ENCODE data around the gene KIF4B.

The KIF4B gene

GRCh38 chr5:155040984-155041653, 27.6 kb downstream of the KIF4B start:
- DNase-seq (ENCODE audit: low read depth, low spot score), result no peak
- in situ Hi-C loops (cut with HindIII; ENCODE audit: low sequenced_read_pairs), result no loop called here
- TF ChIP-seq CTCF (IDR thresholded peaks at IDR 0.05; ENCODE audit: low read depth, low read length), result no peak
- no peak overlapping the region for H3K4me3 ChIP-seq (ENCODE audit: low read depth, low read length)

GRCh38 chr5:155044591-155044990, 31.0 kb downstream of the KIF4B start:
- TF ChIP-seq CTCF (IDR thresholded peaks at IDR 0.05; ENCODE audit: low read depth, low read length), result no peak
- in situ Hi-C loops (cut with HindIII; ENCODE audit: low sequenced_read_pairs), result no loop called here
- H3K4me3 ChIP-seq (ENCODE audit: low read depth, low read length), result no peak overlapping the region
- DNase-seq (ENCODE audit: low read depth, low spot score), result no peak

- in situ Hi-C loops (cut with HindIII; ENCODE audit: low sequenced_read_pairs), result no loop called here
- DNase-seq (ENCODE audit: low read depth, low spot score), result no peak
- TF ChIP-seq CTCF (IDR thresholded peaks at IDR 0.05; ENCODE audit: low read depth, low read length), result no peak
- H3K4me3 ChIP-seq (ENCODE audit: low read depth, low read length), result no peak overlapping the region
Observed at GRCh38 chr5:155046591-155046990, 33.0 kb downstream of the KIF4B start.

- H3K4me3 ChIP-seq (ENCODE audit: low read depth, low read length), result no peak overlapping the region
- DNase-seq (ENCODE audit: low read depth, low spot score), result no peak
- no peak for TF ChIP-seq CTCF (IDR thresholded peaks at IDR 0.05; ENCODE audit: low read depth, low read length)
- in situ Hi-C loops (cut with HindIII; ENCODE audit: low sequenced_read_pairs), result no loop called here
Observed at GRCh38 chr5:155047818-155048217, 34.3 kb downstream of the KIF4B start.

GRCh38 chr5:155049569-155050383, 36.2 kb downstream of the KIF4B start:
- H3K4me3 ChIP-seq (ENCODE audit: low read depth, low read length), result no peak overlapping the region
- peak; percentile 26 for TF ChIP-seq CTCF (IDR thresholded peaks at IDR 0.05; ENCODE audit: low read depth, low read length)
- in situ Hi-C loops (cut with HindIII; ENCODE audit: low sequenced_read_pairs), result no loop called here
- peak; percentile 1 for DNase-seq (ENCODE audit: low read depth, low spot score)

- in situ Hi-C loops (cut with HindIII; ENCODE audit: low sequenced_read_pairs), result no loop called here
- no peak overlapping the region for H3K4me3 ChIP-seq (ENCODE audit: low read depth, low read length)
- TF ChIP-seq CTCF (IDR thresholded peaks at IDR 0.05; ENCODE audit: low read depth, low read length), result no peak
- DNase-seq (ENCODE audit: low read depth, low spot score), result no peak
Observed at GRCh38 chr5:155050384-155051019, 36.9 kb downstream of the KIF4B start.
